AG09309 (cell line): ENCODE results near the gene RCBTB2.

Source experiments
- DNase-seq: peaks from one replicate; pipeline ENCODE4 v3.0.0-alpha.2; 2010; ENCODE audit warnings: low read depth
- H3K4me3 ChIP-seq: 2 replicates; pipeline ENCODE4 v1.5.1; 2011; ENCODE audit warnings: mild to moderate bottlenecking, low read depth, low read length, moderate library complexity; ENCODE audit not compliant: control insufficient read depth
- TF ChIP-seq, protein P1 (sequence below): IDR thresholded peaks from 2 replicates; pipeline ENCODE4 v1.5.1; 2011; ENCODE audit warnings: mild to moderate bottlenecking, low read depth, low read length, inconsistent platforms; ENCODE audit not compliant: insufficient read depth, control insufficient read depth; ENCODE audit errors: missing control alignments

The RCBTB2 gene

DNA sequence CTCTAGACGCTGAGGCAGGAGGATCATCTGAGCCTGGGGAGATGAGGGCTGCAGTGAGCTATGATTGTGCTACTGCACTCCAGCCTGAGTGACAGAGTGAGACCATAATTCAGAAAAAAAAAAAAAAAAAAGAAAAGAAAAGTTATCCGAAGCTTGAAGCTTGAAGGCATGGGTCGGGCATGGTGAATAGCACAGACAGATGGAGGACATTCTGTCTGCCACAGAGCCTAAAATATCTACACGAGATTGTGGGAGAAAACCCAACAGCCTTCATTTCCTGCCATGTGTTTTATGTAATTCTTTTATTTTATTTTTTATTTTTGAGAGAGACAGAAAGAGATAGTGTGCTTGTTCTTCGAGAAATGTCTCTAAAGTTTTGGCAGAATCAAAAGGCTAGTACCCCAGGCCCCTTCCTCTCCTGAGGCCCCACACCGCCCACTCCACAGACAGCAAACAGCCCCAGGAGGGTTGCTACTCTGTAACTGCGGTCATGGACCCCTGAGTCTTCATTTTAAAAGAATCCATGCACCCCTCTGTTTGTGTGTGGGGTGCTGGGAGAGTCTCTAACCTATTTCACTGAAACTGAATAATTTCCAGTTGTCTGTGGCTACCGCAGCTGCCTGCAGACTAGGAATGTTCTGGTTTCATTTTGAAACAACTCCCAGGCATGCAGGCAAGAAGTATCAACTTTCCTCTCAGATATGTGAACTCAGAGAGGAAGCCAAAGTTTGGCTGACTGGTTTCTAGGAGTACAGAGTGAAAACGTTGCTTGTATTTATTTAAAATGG, 38.4 kb upstream of the RCBTB2 start:
- peak; percentile 27 for DNase-seq
- TF ChIP-seq, protein P1, sequence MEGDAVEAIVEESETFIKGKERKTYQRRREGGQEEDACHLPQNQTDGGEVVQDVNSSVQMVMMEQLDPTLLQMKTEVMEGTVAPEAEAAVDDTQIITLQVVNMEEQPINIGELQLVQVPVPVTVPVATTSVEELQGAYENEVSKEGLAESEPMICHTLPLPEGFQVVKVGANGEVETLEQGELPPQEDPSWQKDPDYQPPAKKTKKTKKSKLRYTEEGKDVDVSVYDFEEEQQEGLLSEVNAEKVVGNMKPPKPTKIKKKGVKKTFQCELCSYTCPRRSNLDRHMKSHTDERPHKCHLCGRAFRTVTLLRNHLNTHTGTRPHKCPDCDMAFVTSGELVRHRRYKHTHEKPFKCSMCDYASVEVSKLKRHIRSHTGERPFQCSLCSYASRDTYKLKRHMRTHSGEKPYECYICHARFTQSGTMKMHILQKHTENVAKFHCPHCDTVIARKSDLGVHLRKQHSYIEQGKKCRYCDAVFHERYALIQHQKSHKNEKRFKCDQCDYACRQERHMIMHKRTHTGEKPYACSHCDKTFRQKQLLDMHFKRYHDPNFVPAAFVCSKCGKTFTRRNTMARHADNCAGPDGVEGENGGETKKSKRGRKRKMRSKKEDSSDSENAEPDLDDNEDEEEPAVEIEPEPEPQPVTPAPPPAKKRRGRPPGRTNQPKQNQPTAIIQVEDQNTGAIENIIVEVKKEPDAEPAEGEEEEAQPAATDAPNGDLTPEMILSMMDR, result no peak
- H3K4me3 ChIP-seq, result peak overlapping the region; percentile 24

DNA sequence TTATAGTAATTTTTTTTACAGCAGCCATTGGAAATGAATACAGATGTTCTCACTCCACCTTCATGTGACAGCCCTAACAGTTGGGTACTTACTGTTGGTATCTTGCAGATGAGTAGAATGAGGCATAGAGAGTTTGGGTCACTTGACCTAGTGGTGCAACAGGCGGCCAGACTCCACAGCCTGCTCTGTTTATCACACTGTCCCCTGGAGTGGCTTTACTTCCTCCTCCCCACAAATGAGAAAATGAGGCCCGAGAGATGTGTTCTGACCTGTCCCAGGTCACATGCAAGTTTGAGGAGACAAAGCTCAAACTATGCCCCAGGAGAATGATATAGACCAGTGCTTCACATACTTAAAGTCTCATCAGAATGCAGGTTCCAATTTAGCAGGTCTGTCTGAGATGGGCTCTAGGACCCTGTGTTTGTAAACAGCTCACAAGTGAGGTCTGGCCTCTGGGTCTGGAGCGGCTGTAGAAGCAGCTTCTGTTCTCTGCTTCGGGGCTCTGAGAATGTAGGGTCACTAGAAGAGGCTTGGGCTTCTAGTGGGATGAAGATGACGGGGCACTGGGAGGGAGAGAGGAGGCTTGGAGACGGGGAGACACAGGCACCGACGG, 37.4 kb upstream of the RCBTB2 start:
- TF ChIP-seq, protein P1, result no peak
- DNase-seq, result no peak
- no peak overlapping the region for H3K4me3 ChIP-seq

DNA sequence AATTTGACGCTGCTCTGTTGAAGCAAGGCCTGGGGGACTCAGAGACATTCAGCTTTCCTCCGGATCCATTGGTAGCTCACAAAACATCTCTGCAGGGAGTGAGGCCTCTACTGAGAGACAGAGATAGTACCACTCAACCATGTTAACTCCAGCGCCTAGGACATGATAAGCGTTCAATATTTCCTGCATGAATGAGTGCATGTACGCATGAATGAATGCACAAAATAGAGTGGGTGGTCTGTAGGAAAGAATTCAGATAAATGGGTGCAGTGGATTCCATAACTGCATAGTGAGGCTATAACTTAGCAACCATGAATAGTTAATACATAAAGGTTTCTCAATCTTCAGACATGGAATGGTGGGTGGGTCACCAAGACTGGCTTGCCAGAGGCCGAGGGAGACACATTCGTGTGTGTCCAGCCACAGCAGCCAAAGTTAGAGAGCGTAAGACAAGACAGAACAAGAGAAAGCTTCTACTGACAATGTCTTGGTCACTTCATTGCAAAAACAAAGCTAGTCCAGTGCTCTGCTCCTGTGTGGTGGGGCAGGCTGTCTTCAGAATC, 36.3 kb upstream of the RCBTB2 start:
- DNase-seq, result no peak
- TF ChIP-seq, protein P1, result no peak
- H3K4me3 ChIP-seq, result no peak overlapping the region

DNA sequence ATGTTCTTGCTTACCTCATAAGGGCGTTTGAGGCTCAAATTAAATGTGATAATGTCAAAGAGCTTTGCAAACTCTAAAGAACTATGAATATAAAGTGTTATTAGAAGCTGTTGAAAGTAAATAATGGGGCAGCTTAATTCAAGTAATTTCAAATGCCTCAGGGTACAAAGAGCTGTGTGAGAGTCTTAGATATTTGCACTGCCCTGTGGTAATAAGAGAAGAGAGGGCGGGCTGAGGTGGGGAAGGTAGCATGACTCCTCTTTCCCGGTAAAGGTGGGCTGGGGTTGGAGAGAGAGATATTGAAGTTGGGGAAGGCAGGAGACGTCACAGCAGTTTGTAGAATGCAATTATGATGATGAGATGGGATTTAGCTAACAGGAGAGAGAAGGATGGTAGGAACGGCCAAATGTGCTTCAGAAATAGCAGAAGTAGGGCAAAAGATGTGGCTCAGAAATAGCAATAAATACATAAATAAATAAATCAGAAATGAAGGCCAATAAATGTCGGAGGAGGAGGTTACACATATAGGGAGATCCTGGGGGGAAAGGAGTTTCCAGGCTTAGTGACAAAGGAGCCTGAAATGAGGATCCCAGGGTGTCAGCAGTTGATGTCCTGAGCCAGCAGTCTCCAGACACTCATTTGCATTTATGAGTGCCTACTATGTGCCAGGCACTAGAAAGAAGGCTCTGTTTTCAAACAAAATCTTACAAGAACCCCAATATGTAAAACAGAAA, 35.7 kb upstream of the RCBTB2 start:
- no peak overlapping the region for H3K4me3 ChIP-seq
- no peak for DNase-seq
- TF ChIP-seq, protein P1, result no peak

DNA sequence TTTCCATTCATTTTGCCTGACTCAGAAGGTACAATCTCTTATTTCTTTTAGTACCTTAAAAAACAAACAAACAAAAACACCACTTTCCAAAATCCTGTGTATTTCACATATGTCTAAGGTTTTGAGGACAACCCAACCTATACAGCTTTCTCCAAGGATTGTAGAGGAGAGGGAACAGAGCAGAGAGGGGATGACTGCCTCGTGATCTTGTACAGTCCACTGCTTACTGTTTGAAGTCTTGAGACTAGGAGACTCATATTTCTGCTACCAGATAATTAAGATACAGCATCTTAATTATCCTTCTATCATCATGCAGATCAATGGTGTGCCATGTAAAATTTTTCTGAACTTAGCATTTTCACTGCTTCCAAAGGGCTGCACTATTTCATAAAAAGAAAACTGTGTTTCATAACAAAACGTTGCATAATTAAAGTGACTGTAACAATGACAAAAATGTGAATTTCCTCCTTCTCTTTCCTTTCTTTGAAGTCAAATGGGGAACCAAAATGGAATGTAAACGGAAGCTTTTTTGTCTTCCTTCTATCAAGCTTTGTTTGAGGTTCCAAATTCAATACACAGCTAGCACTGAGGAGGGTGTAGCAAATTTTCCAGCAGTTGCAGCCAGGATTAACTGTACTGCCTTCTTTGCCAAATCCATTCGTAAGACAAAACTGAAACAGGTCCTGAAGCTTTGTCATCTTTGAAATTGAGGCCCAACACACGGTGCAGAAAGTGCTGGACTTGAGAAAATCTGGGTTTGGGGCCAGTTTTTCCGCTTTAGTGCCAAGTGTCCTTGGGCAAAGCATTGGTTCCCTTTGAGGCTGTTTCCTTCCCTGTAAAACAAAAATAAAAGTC, 34.9 kb upstream of the RCBTB2 start:
- no peak overlapping the region for H3K4me3 ChIP-seq
- no peak for DNase-seq
- TF ChIP-seq, protein P1, result no peak

DNA sequence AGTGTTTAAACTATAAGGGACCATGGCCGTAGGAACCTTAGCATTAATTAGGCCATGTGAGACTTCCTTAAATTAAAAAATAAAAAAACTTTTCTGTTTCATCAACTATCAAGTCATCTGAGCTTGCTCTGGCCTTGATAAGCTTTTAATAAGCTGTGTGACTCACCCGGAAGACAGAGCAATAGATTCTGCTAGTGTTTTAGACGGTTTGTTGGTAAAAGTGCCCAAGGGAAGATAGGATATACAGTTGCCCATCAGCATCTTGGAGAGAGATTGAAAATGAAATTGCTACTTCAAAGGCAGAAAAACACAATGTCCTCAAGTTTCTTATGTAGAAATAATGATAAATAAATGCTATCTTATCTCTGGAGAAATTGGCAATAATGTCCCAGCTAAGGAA, 31.2 kb upstream of the RCBTB2 start:
- TF ChIP-seq, protein P1, result no peak
- H3K4me3 ChIP-seq, result no peak overlapping the region
- DNase-seq, result no peak
